GM13977 (cell line): ENCODE data around the gene GALNT15.

Source experiments
- DNase-seq: peaks from one replicate; pipeline ENCODE4 v3.0.0; 2012; ENCODE audit warnings: low spot score
- CTCF ChIP-seq: IDR thresholded peaks from 2 replicates; pipeline ENCODE4 v1.5.1; 2012; ENCODE audit warnings: mild to moderate bottlenecking, control low read depth; ENCODE audit not compliant: insufficient read depth; ENCODE audit errors: extremely low read depth, missing control alignments
- in situ Hi-C: fragments of 300-500 bp; cut with MboI; formaldehyde crosslinking; loops from one replicate; pipeline ENCODE4 v1.12.0; 2022; ENCODE audit warnings: low sequenced_read_pairs, low pct_unique_long_range_greater_than_20kb, mixed read lengths, inconsistent platforms; ENCODE audit not compliant: unreplicated experiment

The GALNT15 gene

GRCh38 chr3:16134173-16134928, 40.1 kb upstream of the GALNT15 start:
- in situ Hi-C loops, result no loop called here
- TF ChIP-seq CTCF, result no peak
- DNase-seq, result no peak

GRCh38 chr3:16136055-16136454, 38.4 kb upstream of the GALNT15 start:
- no peak for DNase-seq
- TF ChIP-seq CTCF, result no peak
- in situ Hi-C loops, result no loop called here

GRCh38 chr3:16137044-16137443, 37.4 kb upstream of the GALNT15 start:
- no peak for TF ChIP-seq CTCF
- in situ Hi-C loops, result no loop called here
- DNase-seq, result no peak

- no peak for TF ChIP-seq CTCF
- in situ Hi-C loops, result no loop called here
- no peak for DNase-seq
These were observed 36.5 kb upstream of the GALNT15 start for GRCh38 chr3:16137977-16138376.

GRCh38 chr3:16140116-16140893, 34.2 kb upstream of the GALNT15 start:
- DNase-seq, result no peak
- no peak for TF ChIP-seq CTCF
- in situ Hi-C loops, result no loop called here

- in situ Hi-C loops, result no loop called here
- DNase-seq, result no peak
- TF ChIP-seq CTCF, result no peak
These were observed 33.6 kb upstream of the GALNT15 start for GRCh38 chr3:16140894-16141285.
